GM12873 (cell line): ENCODE data around the gene IAH1.

Experiments
- TF ChIP-seq, protein P1 (sequence below): IDR thresholded peaks from 2 replicates; pipeline ENCODE4 v1.5.1; 2012; ENCODE audit warnings: low read depth, mild to moderate bottlenecking, moderate library complexity, low read length, control low read depth; ENCODE audit not compliant: insufficient read depth; ENCODE audit errors: missing control alignments

Gene IAH1

GRCh38 chr2:9508931-9509330 lies 34.6 kb downstream of the IAH1 start:
- TF ChIP-seq, protein P1, sequence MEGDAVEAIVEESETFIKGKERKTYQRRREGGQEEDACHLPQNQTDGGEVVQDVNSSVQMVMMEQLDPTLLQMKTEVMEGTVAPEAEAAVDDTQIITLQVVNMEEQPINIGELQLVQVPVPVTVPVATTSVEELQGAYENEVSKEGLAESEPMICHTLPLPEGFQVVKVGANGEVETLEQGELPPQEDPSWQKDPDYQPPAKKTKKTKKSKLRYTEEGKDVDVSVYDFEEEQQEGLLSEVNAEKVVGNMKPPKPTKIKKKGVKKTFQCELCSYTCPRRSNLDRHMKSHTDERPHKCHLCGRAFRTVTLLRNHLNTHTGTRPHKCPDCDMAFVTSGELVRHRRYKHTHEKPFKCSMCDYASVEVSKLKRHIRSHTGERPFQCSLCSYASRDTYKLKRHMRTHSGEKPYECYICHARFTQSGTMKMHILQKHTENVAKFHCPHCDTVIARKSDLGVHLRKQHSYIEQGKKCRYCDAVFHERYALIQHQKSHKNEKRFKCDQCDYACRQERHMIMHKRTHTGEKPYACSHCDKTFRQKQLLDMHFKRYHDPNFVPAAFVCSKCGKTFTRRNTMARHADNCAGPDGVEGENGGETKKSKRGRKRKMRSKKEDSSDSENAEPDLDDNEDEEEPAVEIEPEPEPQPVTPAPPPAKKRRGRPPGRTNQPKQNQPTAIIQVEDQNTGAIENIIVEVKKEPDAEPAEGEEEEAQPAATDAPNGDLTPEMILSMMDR: no peak

DNA sequence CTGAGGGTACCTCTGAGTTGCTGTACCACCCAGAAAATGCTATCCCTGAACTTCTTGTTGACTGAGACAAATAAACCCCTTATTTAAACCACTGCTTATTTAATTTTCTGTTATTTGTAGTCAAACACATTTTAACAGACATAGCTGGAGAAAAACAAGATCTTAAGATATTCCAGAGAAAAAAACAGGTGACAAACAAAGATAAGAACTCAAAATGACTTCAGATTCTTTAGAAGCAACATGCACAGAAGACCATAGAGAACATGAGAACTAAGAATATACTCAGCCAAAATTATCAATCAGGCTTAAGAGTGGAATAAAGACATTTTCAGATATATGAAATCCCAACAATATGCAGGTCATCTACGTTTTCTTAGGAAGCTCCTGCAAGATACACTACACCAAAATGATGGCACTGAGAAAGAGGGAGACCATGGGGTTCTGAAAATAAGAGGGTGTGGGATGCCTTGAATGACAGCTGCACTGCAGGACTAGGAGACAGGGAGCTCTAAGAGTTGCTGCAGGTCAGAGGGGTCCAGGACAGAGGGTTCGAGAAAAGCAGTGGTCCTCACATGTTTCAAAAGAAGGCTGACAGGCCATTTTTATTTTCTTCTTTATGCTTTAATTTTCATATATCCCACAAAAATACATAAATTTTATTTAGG lies 42.9 kb downstream of the IAH1 start:
- TF ChIP-seq, protein P1: no peak

DNA sequence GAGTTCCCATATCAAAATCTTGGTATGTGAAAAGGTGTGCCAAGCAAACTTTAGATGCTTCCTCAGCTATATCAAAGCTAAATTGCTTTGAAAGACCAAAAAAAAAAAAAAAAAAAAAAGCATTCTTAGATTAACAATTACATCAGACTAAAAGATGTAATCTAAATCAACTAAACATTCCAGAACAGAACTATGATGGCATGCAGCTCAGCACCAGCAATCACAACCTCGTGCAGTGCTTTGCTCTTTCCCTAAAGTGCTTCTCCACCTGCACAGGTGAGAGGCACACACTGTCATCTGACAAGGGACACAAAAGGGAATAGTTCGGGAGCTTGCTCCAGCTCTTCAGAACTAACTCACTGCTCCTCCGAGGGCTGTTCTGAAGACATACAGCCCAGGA lies 43.8 kb downstream of the IAH1 start:
- TF ChIP-seq, protein P1: no peak

DNA sequence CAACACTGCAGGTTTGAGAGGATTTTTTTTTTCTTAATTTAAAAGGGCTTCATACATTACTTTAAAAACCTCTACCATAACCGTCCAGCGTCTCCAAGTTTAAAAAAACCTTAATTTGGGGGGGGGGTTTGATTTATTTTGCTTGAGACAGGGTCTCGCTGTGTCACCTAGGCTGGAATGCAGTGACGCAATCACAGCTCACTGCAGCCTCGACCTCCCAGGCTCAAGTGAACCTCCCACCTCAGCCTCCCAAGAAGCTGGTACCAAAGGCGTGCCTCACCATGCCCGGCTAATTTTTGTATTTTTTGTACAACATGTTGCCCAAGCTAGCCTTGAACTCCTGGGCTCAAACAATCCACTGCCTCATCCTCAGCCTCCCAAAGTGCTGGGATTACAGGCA lies 44.4 kb downstream of the IAH1 start:
- TF ChIP-seq, protein P1: no peak

DNA sequence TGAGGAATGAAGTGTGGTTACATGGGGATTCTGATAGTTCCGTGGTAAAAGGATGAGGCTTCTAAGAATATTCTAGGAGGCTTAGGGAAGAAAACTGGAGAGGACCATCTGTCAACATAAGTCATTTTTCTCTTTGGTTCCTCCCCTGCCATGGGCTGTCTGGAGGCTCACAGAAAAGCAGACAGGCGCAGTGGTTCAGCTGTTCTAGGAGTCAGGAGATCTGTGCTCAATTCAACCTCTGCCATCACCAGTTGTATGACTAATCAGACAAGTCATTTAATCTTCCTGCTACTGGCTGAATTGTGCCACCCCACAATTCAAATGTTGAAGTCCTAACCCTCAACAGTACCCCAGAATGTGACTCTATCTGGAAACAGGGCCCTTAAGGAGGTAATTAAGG lies 44.9 kb downstream of the IAH1 start:
- TF ChIP-seq, protein P1: no peak

- TF ChIP-seq, protein P1: no peak
These were observed 49.9 kb downstream of the IAH1 start for GRCh38 chr2:9524291-9524690.

DNA sequence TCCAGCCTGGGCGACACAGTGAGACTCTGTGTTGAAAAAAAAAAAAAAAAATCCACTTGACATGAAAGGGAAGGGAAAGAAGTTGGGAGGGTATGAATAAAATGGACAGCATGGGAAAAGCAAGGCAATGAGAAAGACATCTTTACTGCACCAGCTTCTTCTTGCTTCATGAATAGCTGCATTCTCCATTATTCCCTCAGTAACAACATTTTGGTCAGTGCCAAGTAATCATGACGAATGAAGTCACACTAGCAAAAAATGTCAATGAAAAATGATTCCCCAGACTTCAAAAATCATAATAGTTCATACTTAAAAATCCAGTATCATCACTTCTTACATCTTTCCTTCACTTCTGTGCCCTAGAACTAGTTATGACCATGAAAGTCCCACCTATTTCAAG lies 50.9 kb downstream of the IAH1 start:
- TF ChIP-seq, protein P1: no peak
